K562 (cell line): ENCODE measurements around the gene NT5C1B. TPM values are rescaled to one million over a fixed set of nuclear protein-coding genes. Genes with fewer than 3 reads are reported as not detected.

Experiments used
- ATAC-seq: fragments of 200-7000 bp; cut with Tn5 transposase; 3 replicates; pipeline ENCODE4 v1.9.1; 2020; ENCODE audit warnings: moderate library complexity
- BruUV-seq: library from RNA; stranded (reverse); fragments of 400-500 nt; replicated peaks from 2 replicates; lab custom pipeline; 2021; lab: Mats Ljungman, UMichigan
- CTCF ChIA-PET: fragments of 300-600 bp; formaldehyde crosslinking; extraction: SDS; loops from one replicate; lab custom pipeline; 2021; ENCODE audit warnings: low intra/inter-chr PET ratio; lab: Yijun Ruan, JAX
- POLR2A ChIA-PET: fragments of 300-600, 350-650 bp; sonication (Branson Sonifier 250); formaldehyde crosslinking; extraction: SDS; loops from one replicate; lab custom pipeline; 2021; ENCODE audit warnings: antibody characterized with exemption, inconsistent platforms; lab: Yijun Ruan, JAX
- DNase-seq, 4 experiments: peaks; one replicate each; pipeline versions ENCODE4 v3.0.0 to v3.0.0-alpha.2; 2011 to 2018; ENCODE audit warnings: low spot score in 3 of 4, mixed read lengths in 3 of 4; ENCODE audit errors: extremely low read depth in 1 of 4
- FAIRE-seq: peaks from 2 replicates; lab custom pipeline; 2011; peaks lifted over from hg19 to GRCh38; lab: Jason Lieb, UNC
- H2AFZ ChIP-seq: 2 replicates; pipeline ENCODE4 v1.6.0; 2011; ENCODE audit warnings: low read depth, low read length, control low read depth, inconsistent platforms
- H3K27ac ChIP-seq: fragments of 200-600 bp; 3 replicates; pipeline ENCODE4 v1.8.0; 2011; ENCODE audit warnings: low read depth, mild to moderate bottlenecking, control low read depth, inconsistent platforms, low read length, moderate library complexity, mixed read lengths; ENCODE audit errors: extremely low read depth
- H3K27me3 ChIP-seq, 2 experiments: fragments of 300-600 bp in 1 of 2; 2 replicates in 1 of 2; 3 replicates in 1 of 2; pipeline versions ENCODE4 v1.6.0 to v1.8.0; 2011; ENCODE audit warnings: inconsistent platforms in 2 of 2, low read length in 2 of 2, mild to moderate bottlenecking in 1 of 2, mixed read lengths in 1 of 2, moderate library complexity in 1 of 2; ENCODE audit not compliant: control insufficient read depth in 2 of 2, insufficient read depth in 2 of 2
- H3K36me3 ChIP-seq: fragments of 300-600 bp; 3 replicates; pipeline ENCODE4 v1.8.0; 2011; ENCODE audit warnings: mild to moderate bottlenecking, low read length, inconsistent platforms; ENCODE audit not compliant: control insufficient read depth, insufficient read depth
- H3K4me1 ChIP-seq, 2 experiments: fragments of 200-600 bp in 1 of 2; replicated peaks in 1 of 2; 2 replicates in 1 of 2; 3 replicates in 1 of 2; pipeline versions ENCODE4 v1.5.1 to v1.8.0; 2011; ENCODE audit warnings: inconsistent platforms in 2 of 2, low read length in 2 of 2, mild to moderate bottlenecking in 1 of 2, mixed read lengths in 1 of 2, moderate library complexity in 1 of 2; ENCODE audit not compliant: control insufficient read depth in 2 of 2, insufficient read depth in 2 of 2
- H3K4me2 ChIP-seq: 2 replicates; pipeline ENCODE4 v1.6.1; 2011; ENCODE audit warnings: low read length, control low read depth, inconsistent platforms, mixed read lengths; ENCODE audit not compliant: insufficient read depth
- H3K4me3 ChIP-seq: fragments of 200-600 bp; sonication (generic), shearing (Covaris generic); 2 replicates; pipeline ENCODE4 v1.5.1; 2016; ENCODE audit warnings: control low read depth, inconsistent platforms
- H3K79me2 ChIP-seq: fragments of 200-600 bp; 3 replicates; pipeline ENCODE4 v1.8.0; 2011; ENCODE audit warnings: low read length, inconsistent platforms; ENCODE audit not compliant: control insufficient read depth, insufficient read depth
- H3K9ac ChIP-seq, 2 experiments: 2 replicates each; pipeline versions ENCODE4 v1.6.0 to v1.6.1; 2011; ENCODE audit warnings: low read depth in 2 of 2, low read length in 2 of 2, control low read depth in 1 of 2, inconsistent platforms in 1 of 2, mild to moderate bottlenecking in 1 of 2, mixed read lengths in 1 of 2; ENCODE audit not compliant: insufficient read depth in 1 of 2
- H3K9me1 ChIP-seq: one replicate; pipeline ENCODE4 v1.6.0; 2011; ENCODE audit warnings: inconsistent platforms, mild to moderate bottlenecking, low read length, moderate library complexity; ENCODE audit not compliant: control insufficient read depth, insufficient read depth
- H3K9me3 ChIP-seq: replicated peaks from 2 replicates; pipeline ENCODE4 v1.5.1; 2011; ENCODE audit warnings: low read depth, low read length, inconsistent platforms; ENCODE audit not compliant: control insufficient read depth, insufficient read depth
- H4K20me1 ChIP-seq: replicated peaks from 2 replicates; pipeline ENCODE4 v1.6.1; 2011; ENCODE audit warnings: low read length, inconsistent platforms, mixed read lengths; ENCODE audit not compliant: control insufficient read depth, insufficient read depth
- ADNP ChIP-seq: fragments of 200-800 bp; sonication (Bioruptor generic); IDR thresholded peaks from 2 replicates; pipeline ENCODE4 v1.6.1; 2016; ENCODE audit warnings: missing genetic modification characterization, missing compliant biosample characterization
- ARHGAP35 ChIP-seq: fragments of 450-650 bp; IDR thresholded peaks from 2 replicates; pipeline ENCODE4 v1.6.1; 2018; ENCODE audit not compliant: partially characterized antibody
- GTF2E2 ChIP-seq: fragments of 200-800 bp; sonication (Bioruptor generic); IDR thresholded peaks from 2 replicates; pipeline ENCODE4 v1.6.1; 2016; ENCODE audit warnings: missing genetic modification characterization, missing compliant biosample characterization
- GTF2F1 ChIP-seq: IDR thresholded peaks from 2 replicates; pipeline ENCODE4 v1.6.1; 2011; ENCODE audit warnings: low read depth, low read length, improper control_type of control experiment
- HDAC8 ChIP-seq: fragments of 450-650 bp; IDR thresholded peaks from 2 replicates; pipeline ENCODE4 v1.6.1; 2016; ENCODE audit warnings: mild to moderate bottlenecking, missing genetic modification characterization, moderate library complexity, missing compliant biosample characterization
- KDM5B ChIP-seq: fragments of 200-600 bp; sonication (generic); IDR thresholded peaks from 2 replicates; pipeline ENCODE4 v1.6.1; 2012; ENCODE audit warnings: low read depth, mild to moderate bottlenecking, moderate library complexity, low read length, control low read depth, inconsistent platforms; ENCODE audit not compliant: insufficient replicate concordance
- NR0B1 ChIP-seq: fragments of 450-650 bp; IDR thresholded peaks from one replicate; pipeline ENCODE4 v1.6.1; 2018; ENCODE audit warnings: mild to moderate bottlenecking, moderate library complexity; ENCODE audit not compliant: partially characterized antibody
- PHTF2 ChIP-seq: fragments of 250-450 bp; sonication (Bioruptor Pico); IDR thresholded peaks from 2 replicates; pipeline ENCODE4 v1.5.0; 2021; ENCODE audit warnings: mild to moderate bottlenecking
- SMAD2 ChIP-seq: fragments of 150-350 bp; IDR thresholded peaks from 2 replicates; pipeline ENCODE4 v1.6.1; 2014; ENCODE audit warnings: low read depth, mild to moderate bottlenecking, low read length
- SMC3 ChIP-seq: conservative IDR thresholded peaks from 2 replicates; pipeline ENCODE4 v1.6.1; 2011; ENCODE audit warnings: low read depth, low read length, improper control_type of control experiment; ENCODE audit not compliant: insufficient read depth
- ZNF561 ChIP-seq: fragments of 450-650 bp; formaldehyde crosslinking; conservative IDR thresholded peaks from 2 replicates; pipeline ENCODE4 v1.4.0; 2020; ENCODE audit warnings: mild to moderate bottlenecking, moderate library complexity
- WGBS: fragments of 100-300 bp; shearing (Covaris generic); methylation state at CpG from one replicate; pipeline ENCODE4 v1.1.6; 2016; ENCODE audit warnings: low coverage, mixed read lengths; ENCODE audit not compliant: insufficient coverage; ENCODE audit errors: missing lambda C conversion rate; 5-methylcytosine and 5-hydroxymethylcytosine counted together
- in situ Hi-C: fragments of 300-500 bp; cut with MboI; formaldehyde crosslinking; loops from 4 replicates; pipeline ENCODE4 v1.15.0; 2018; ENCODE audit warnings: inconsistent platforms, mixed read lengths
- intact Hi-C: fragments of 100-400 bp; cut with micrococcal nuclease; formaldehyde crosslinking; loops from 2 replicates; pipeline ENCODE4 v1.14.2; 2022
- polyA plus RNA-seq, 8 experiments: library from polyadenylated mRNA; depleted of rRNA in 4 of 8; stranded (reverse) in 5 of 8; unstranded in 3 of 8; fragments of >200 nt; fragmentation: Nextera tagmentation in 2 of 8; fragmentation: Illumina TruSeq in 1 of 8; extraction: Ambion mirVana in 2 of 8; extraction: Trizol in 1 of 8; gene quantifications; 2 replicates each; pipeline versions ENCODE4 v1.2.1 to v1.2.3, GENCODE V29; 2011 to 2014; ENCODE audit warnings: inconsistent platforms in 1 of 8, missing spikeins in 1 of 8
- total RNA-seq, 7 experiments: library from RNA; depleted of rRNA in 6 of 7; stranded (reverse); fragments of >200 nt in 6 of 7; fragmentation: Illumina TruSeq in 2 of 7; extraction: Trizol in 2 of 7; gene quantifications; 2 replicates each; pipeline versions ENCODE4 v1.2.1 to v1.2.3, GENCODE V29; 2011 to 2021; ENCODE audit warnings: low replicate concordance in 1 of 7
- TF ChIP-seq, protein P1 (sequence below): fragments of 250-450 bp; sonication (Bioruptor Pico); IDR thresholded peaks from 2 replicates; pipeline ENCODE4 v1.9.0; 2021; ENCODE audit warnings: mild to moderate bottlenecking, inconsistent platforms

The NT5C1B gene
- total and polyA plus RNA-seq, 9 of the 15 experiments (the other 6 are each of a cell fraction or from before 2014, with no cell fraction given): 0.07 TPM; not detected in 8

- FAIRE-seq (no peak), DNase-seq (no peak), ATAC-seq (no peak)
- peaks cover 3 to 17% of the 10 kb centered on the region in 2 experiments; a peak in 3 of 5 replicates for H3K27me3 ChIP-seq
- in situ Hi-C loops: no loop called here
- ChIA-PET POLR2A (no interaction called here), CTCF (no interaction called here)
- H2AFZ ChIP-seq: no peak overlapping the region
- H3K27ac ChIP-seq: no peak overlapping the region
- H3K4me2 ChIP-seq: no peak overlapping the region
- no peaks in the 10 kb centered on the region for H3K9me3 ChIP-seq
- H4K20me1 ChIP-seq: no peaks in the 10 kb centered on the region
- H3K4me3 ChIP-seq: no peak overlapping the region
- no peaks in the 10 kb centered on the region for H3K4me1 ChIP-seq
- H3K79me2 ChIP-seq: no peaks in the 10 kb centered on the region
- intact Hi-C loops: no loop called here
- no peaks in the 10 kb centered on the region for H3K9me1 ChIP-seq
- H3K9ac ChIP-seq: no peak overlapping the region
- no TSS peak for BruUV-seq
- no peaks in the 10 kb centered on the region for H3K36me3 ChIP-seq
- TF ChIP-seq ARHGAP35: no peak
- WGBS: 3% methylated on average over 21 of the region's 37 CpGs
Measured at GRCh38 chr2:18583905-18584607, 5.3 kb downstream of the NT5C1B start.

- no TSS peak for BruUV-seq
- in situ Hi-C loops: no loop called here
Measured at GRCh38 chr2:18580606-18581005, 8.8 kb downstream of the NT5C1B start.

More at GRCh38 chr2:18580606-18581005, 8.8 kb downstream of the NT5C1B start:
- Histone ChIP-seq H3K9me1 (no peaks in the 10 kb centered on the region), H3K4me3 (no peak overlapping the region), H3K4me2 (no peak overlapping the region), H3K27ac (no peak overlapping the region), H4K20me1 (no peaks in the 10 kb centered on the region), H2AFZ (no peak overlapping the region), H3K36me3 (no peaks in the 10 kb centered on the region), H3K79me2 (no peaks in the 10 kb centered on the region), H3K9ac (no peak overlapping the region), H3K9me3 (no peaks in the 10 kb centered on the region), H3K4me1 (no peaks in the 10 kb centered on the region), H3K27me3 (peaks cover 3 to 17% of the 10 kb centered on the region in 2 experiments; a peak in 3 of 5 replicates)
- WGBS: 5% methylated on average over 3 of the region's 3 CpGs
- DNase-seq (no peak), FAIRE-seq (no peak), ATAC-seq (no peak)
- intact Hi-C loops: no loop called here
- TF ChIP-seq ZNF561 (CRISPR knock-in tag): no peak
- TF ChIP-seq SMC3: no peak
- TF ChIP-seq GTF2E2 (tag): no peak
- TF ChIP-seq PHTF2 (CRISPR knock-in tag): no peak
- TF ChIP-seq KDM5B: no peak
- no peak for TF ChIP-seq HDAC8
- no peak for TF ChIP-seq NR0B1
- no peak for TF ChIP-seq GTF2F1
- no peak for TF ChIP-seq ADNP (tag)
- no peak for TF ChIP-seq SMAD2
- TF ChIP-seq, protein P1, sequence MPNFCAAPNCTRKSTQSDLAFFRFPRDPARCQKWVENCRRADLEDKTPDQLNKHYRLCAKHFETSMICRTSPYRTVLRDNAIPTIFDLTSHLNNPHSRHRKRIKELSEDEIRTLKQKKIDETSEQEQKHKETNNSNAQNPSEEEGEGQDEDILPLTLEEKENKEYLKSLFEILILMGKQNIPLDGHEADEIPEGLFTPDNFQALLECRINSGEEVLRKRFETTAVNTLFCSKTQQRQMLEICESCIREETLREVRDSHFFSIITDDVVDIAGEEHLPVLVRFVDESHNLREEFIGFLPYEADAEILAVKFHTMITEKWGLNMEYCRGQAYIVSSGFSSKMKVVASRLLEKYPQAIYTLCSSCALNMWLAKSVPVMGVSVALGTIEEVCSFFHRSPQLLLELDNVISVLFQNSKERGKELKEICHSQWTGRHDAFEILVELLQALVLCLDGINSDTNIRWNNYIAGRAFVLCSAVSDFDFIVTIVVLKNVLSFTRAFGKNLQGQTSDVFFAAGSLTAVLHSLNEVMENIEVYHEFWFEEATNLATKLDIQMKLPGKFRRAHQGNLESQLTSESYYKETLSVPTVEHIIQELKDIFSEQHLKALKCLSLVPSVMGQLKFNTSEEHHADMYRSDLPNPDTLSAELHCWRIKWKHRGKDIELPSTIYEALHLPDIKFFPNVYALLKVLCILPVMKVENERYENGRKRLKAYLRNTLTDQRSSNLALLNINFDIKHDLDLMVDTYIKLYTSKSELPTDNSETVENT (CRISPR knock-in tag): no peak
- POLR2A ChIA-PET: no interaction called here
- CTCF ChIA-PET: no interaction called here
